Calu3 (cell line): ENCODE data around the gene MARCHF10. TPM values are rescaled to one million over a fixed set of nuclear protein-coding genes. Genes with fewer than 3 reads are reported as not detected.
"Not testable (repeated sequence)": the region's sequence is repeated elsewhere in the genome, so short reads cannot be mapped to it uniquely, and the experiment has no call there.

Experiments
- BruUV-seq: library from RNA; stranded (reverse); fragments of 400-500 nt; replicated peaks from 2 replicates; lab custom pipeline; 2021; lab: Mats Ljungman, UMichigan
- CTCF ChIA-PET: fragments of 300-600 bp; sonication (Branson Sonifier 250); formaldehyde crosslinking; loops from one replicate; lab custom pipeline; 2022; ENCODE audit warnings: antibody characterized with exemption; lab: Charles Lee
- DNase-seq: peaks from one replicate; pipeline ENCODE4 v3.0.0; 2022
- H3K27ac Mint-ChIP-seq: one replicate; pipeline ENCODE4 v1.8.0; 2022; ENCODE audit warnings: mixed read lengths; ENCODE audit not compliant: unreplicated experiment
- H3K27me3 Mint-ChIP-seq: one replicate; pipeline ENCODE4 v1.8.0; 2022; ENCODE audit warnings: mixed read lengths; ENCODE audit not compliant: unreplicated experiment
- H3K36me3 Mint-ChIP-seq: one replicate; pipeline ENCODE4 v1.8.0; 2022; ENCODE audit warnings: mild to moderate bottlenecking, moderate library complexity, mixed read lengths; ENCODE audit not compliant: insufficient read depth, unreplicated experiment
- H3K4me1 Mint-ChIP-seq: one replicate; pipeline ENCODE4 v1.8.0; 2022; ENCODE audit warnings: mild to moderate bottlenecking, low read depth, mixed read lengths; ENCODE audit not compliant: unreplicated experiment
- H3K4me3 Mint-ChIP-seq: one replicate; pipeline ENCODE4 v1.8.0; 2022; ENCODE audit warnings: mild to moderate bottlenecking, low read depth, moderate library complexity, mixed read lengths; ENCODE audit not compliant: unreplicated experiment
- H3K9me3 Mint-ChIP-seq: one replicate; pipeline ENCODE4 v1.8.0; 2022; ENCODE audit warnings: low read depth, mixed read lengths; ENCODE audit not compliant: unreplicated experiment
- CTCF ChIP-seq: fragments of 200-600 bp; IDR thresholded peaks from one replicate; pipeline ENCODE4 v1.8.0; 2022; ENCODE audit warnings: antibody characterized with exemption; ENCODE audit not compliant: unreplicated experiment
- intact Hi-C: fragments of 100-400 bp; cut with micrococcal nuclease; formaldehyde crosslinking; loops from one replicate; pipeline ENCODE4 v1.10.0; 2022; ENCODE audit not compliant: unreplicated experiment
- total RNA-seq: library from RNA; stranded (reverse); gene quantifications from 2 replicates; pipeline ENCODE4 v1.2.3, GENCODE V29; 2022

MARCHF10 gene
- total RNA-seq, 1 experiment from 2014 or later = not detected

- Mint-ChIP-seq H3K27me3 (no peaks in the 10 kb centered on the region), H3K4me1 (peaks cover 15% of the 10 kb centered on the region)
- CTCF ChIA-PET = no interaction called here
Observed at GRCh38 chr17:62701706-62702085, 106.4 kb downstream of the MARCHF10 start.

GRCh38 chr17:62700964-62701705 is 107.0 kb downstream of the MARCHF10 start:
- Mint-ChIP-seq H3K4me1 (peaks cover 15% of the 10 kb centered on the region), H3K27ac (no peak overlapping the region), H3K9me3 (no peaks in the 10 kb centered on the region), H3K27me3 (no peaks in the 10 kb centered on the region), H3K4me3 (no peak overlapping the region), H3K36me3 (peaks cover 11% of the 10 kb centered on the region)
- DNase-seq = no peak
- BruUV-seq = no TSS peak
- intact Hi-C loops = loop anchor here (5.0 kb wide), 1 partner anchor 121 kb away; no protein-coding TSS in a partner anchor
- no peak for TF ChIP-seq CTCF
- CTCF ChIA-PET = no interaction called here

More at GRCh38 chr17:62701706-62702085, 106.4 kb downstream of the MARCHF10 start:
- Mint-ChIP-seq H3K9me3 (no peaks in the 10 kb centered on the region), H3K36me3 (peaks cover 11% of the 10 kb centered on the region), H3K27ac (no peak overlapping the region), H3K4me3 (no peak overlapping the region)
- intact Hi-C loops = loop anchor here (2.0 to 5.0 kb wide), 2 partner anchors 121 to 705 kb away; no protein-coding TSS in a partner anchor
- TF ChIP-seq CTCF = no peak
- no peak for DNase-seq
- BruUV-seq = no TSS peak

GRCh38 chr17:62698459-62698858 is 109.7 kb downstream of the MARCHF10 start:
- H3K4me3 Mint-ChIP-seq, BruUV-seq, intact Hi-C loops, H3K4me1 Mint-ChIP-seq, H3K9me3 Mint-ChIP-seq, H3K27me3 Mint-ChIP-seq, DNase-seq, H3K36me3 Mint-ChIP-seq, H3K27ac Mint-ChIP-seq: not testable (repeated sequence)
- CTCF ChIA-PET = interaction anchor here (0.7 kb wide), 1 partner anchor 123 kb away, joined by 6 read pairs; no protein-coding TSS in a partner anchor

GRCh38 chr17:62696726-62697490 is 111.2 kb downstream of the MARCHF10 start:
- H3K27ac Mint-ChIP-seq = no peak overlapping the region
- intact Hi-C loops = no loop called here
- BruUV-seq = no TSS peak

More at GRCh38 chr17:62696726-62697490, 111.2 kb downstream of the MARCHF10 start:
- no peaks in the 10 kb centered on the region for H3K9me3 Mint-ChIP-seq
- no peaks in the 10 kb centered on the region for H3K36me3 Mint-ChIP-seq
- no peaks in the 10 kb centered on the region for H3K4me1 Mint-ChIP-seq
- H3K4me3 Mint-ChIP-seq = no peak overlapping the region
- no peaks in the 10 kb centered on the region for H3K27me3 Mint-ChIP-seq
- CTCF ChIA-PET = interaction anchor here (0.6 kb wide), 1 partner anchor 261 kb away, joined by 8 read pairs; no protein-coding TSS in a partner anchor
- no peak for TF ChIP-seq CTCF
- no peak for DNase-seq
